ENCODE data around the gene ACSF3.

- no peak for TF ChIP-seq JUND (IDR thresholded peaks at IDR 0.05)
- TF ChIP-seq CTCF (IDR thresholded peaks at IDR 0.05; ENCODE audit: low read depth, low read length, missing input control), result no peak
- no peak for TF ChIP-seq YY1 (IDR thresholded peaks at IDR 0.05)
- TF ChIP-seq REST (IDR thresholded peaks at IDR 0.05), result no peak
- TF ChIP-seq TAF1 (conservative IDR thresholded peaks at IDR 0.05), result no peak
- TF ChIP-seq SP1 (IDR thresholded peaks at IDR 0.05), result no peak
- TF ChIP-seq MAX (IDR thresholded peaks at IDR 0.05), result no peak
- TF ChIP-seq ZBTB33 (IDR thresholded peaks at IDR 0.05), result no peak
- TF ChIP-seq RXRA (IDR thresholded peaks at IDR 0.05), result no peak
- no peak for TF ChIP-seq RAD21 (IDR thresholded peaks at IDR 0.05)
- TF ChIP-seq ATF3 (IDR thresholded peaks at IDR 0.05), result no peak
- no peak for TF ChIP-seq FOXA2 (IDR thresholded peaks at IDR 0.05)
- TF ChIP-seq GABPA (IDR thresholded peaks at IDR 0.05 in 1 of 2, conservative IDR thresholded peaks at IDR 0.05 in 1 of 2), result no peak
- no peak for TF ChIP-seq EGR1 (IDR thresholded peaks at IDR 0.05; ENCODE audit: low read depth in 2 of 2)
Measured at GRCh38 chr16:89110641-89111040, 17.0 kb downstream of the ACSF3 start.
